Dedifferentiated amniotic fluid mesenchymal stem cell (primary cell): ENCODE data around the gene PPIE.
"Not testable (repeated sequence)": the region's sequence is repeated elsewhere in the genome, so short reads cannot be mapped to it uniquely, and the experiment has no call there.

Source experiments
- DNase-seq: peaks from one replicate; pipeline ENCODE4 v3.0.0-alpha.2; 2016; ENCODE audit errors: extremely low spot score

PPIE gene

DNA sequence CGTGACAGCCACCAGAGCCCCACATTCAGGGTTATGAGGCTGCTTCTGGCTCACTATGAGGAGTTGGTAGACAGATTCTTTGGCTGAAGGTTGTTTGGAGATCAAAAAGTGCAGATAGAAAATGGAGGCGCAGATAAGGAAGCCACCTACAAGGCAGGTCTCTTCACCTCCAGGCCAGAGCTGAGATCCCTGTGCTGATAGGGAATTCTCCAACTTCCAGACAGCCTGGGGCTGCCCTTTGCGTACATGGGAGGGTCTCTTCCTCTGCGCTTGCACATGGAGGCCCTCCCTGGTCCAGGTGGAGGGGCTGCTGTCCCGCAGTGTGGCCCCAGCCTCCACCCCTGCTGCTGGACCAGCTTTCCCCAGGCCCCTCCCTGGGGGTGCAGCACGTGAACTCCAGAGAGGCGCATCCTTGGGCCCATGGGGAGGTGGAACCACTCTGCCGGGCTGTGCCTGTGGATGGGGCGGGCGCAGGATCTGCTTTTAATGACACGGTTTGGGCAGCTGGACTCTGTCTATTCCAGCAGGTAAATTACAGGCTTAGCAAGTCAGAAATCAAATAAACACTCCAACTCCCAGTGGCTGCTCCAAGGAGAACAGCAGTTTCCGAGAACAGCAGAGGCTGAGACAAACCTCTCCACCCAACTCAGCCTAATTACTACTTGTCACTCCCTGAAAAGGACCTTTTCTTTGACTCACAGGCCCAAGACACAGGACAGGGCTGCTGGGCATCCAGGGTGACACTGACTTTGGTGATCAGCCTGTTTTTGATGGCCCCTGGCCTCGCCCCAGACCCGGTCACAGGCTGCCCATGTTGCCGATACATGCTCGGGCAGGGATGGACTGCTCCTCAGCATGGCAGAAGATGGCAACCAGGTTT, 20.1 kb downstream of the PPIE start:
- DNase-seq, result no peak

DNA sequence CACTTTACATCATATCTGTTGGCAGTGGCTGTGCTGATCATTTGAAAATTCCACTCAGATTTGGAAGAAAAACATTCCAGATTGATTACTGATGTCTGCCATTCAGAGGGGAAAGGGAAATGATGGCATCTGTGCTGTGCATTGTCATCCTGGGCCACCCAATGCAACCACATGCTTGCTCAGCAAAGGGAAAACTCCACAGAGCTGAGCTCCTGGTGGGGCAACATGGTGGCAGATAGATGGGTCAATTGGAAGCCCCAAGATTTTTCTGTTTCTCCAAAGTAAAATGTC, 20.7 kb downstream of the PPIE start:
- no peak for DNase-seq

DNA sequence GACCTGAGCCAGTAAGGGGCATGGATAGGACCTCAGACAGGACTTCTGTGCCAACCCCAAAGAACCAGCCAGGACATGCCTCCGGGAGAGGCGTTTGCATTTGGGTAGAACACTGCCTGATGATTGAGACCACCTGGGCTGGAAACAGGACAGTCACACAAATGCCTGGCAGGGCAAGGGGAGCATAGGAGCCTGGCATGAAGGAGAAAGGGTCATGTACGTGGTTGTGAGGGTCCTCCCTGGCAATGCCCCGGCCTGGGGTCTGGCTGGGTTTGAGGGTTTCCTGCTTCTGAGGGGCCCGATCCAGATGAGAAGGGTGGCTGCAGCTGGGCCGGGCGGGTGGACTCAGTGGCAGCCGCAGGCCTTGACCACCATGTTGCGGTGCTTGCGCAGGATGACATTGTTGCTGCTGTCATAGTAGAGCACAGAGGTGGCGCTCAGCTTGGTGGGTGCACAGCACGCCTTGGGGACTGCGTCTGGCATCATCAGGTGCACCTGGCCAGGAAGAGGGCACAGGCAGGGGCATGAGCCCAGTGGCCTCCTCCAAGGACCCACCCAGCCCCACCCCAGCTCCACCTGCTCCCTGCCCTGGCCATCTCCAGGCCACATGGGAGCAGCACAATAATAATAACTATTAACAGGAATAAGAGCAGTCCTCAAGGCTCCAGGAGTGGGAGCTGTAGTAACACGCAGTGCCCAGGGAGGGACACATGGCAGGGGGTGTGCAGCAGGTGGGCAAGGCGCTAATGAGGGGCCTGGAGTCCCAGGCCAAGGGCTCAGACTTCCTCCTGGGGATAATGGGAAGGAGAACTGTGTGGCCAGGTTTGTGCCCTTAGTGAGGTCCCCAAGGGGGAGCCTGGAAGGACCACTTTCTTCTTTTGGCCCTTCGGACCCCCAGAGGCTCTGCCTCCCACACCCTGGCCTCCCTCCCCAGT, 21.7 kb downstream of the PPIE start:
- no peak for DNase-seq

DNA sequence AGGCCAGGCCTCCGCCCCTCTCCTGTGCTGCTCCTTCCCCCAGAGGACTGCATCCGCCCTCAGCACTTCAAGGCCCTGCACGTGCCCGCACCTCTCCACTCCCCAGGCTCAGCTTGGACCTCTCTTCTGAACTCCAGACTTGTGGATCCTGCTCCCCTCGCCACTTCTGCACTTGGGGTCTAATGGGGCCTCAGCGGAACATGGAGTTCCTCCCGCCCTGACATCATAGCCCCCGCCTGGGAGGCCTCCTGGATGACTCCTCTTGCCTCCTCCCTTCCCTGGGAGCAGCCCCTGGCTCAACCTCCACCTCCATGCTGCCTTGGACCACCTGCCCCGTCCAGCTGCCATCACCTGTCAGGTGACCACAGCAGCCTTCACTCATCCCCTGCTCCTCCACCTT, 22.3 kb downstream of the PPIE start:
- no peak for DNase-seq

- DNase-seq, result no peak
Observed at GRCh38 chr1:39761557-39762260, 23.0 kb downstream of the PPIE start.

DNA sequence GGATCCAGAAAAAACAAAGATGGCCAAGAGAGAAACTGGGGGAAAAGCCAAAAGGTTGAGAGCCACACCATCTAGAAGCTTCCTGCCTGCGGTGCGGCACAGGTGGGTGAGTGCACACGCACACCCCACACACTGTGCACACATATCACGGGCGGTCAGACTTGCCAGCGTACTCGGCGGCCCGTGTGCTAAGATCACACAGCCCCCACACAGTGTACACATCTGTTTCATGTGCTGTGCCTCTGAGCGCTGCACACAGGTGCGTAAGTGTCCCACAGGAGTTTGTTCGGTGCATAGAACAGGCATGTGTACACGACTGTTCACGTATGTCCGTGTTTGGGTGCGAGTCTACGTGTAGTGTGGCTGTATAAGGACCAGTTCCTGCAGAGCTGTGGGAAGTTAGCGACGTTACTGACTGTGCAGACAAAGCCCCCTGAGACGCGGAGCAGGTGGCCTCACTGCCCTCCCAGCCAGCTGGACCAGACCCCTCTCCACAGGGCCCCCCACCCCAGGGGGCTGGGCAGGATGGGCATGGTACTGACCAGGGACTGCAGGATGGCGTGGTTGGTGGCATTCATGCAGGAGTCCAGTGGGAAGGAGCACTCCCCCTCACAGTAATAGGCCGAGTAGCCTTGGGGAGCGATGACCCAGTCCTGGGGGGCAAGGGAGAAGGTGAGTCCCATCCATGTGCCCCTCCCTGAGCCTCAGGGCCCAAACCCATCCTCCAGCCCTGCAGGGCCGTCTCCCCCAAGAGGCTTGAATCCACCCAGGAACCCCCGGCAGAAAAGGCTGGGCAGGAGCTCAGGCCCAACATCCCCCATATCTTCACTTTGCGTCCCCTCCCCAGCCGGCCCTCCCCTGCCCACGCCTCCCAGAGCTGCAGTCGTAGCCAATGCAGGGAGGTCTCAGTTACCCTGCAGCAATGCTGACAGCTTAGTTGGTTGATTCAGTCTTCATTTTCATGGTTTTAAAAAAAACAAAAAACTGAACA, 24.2 kb downstream of the PPIE start:
- no peak for DNase-seq

- not testable (repeated sequence) for DNase-seq
Observed at GRCh38 chr1:39763619-39764374, 25.1 kb downstream of the PPIE start.

GRCh38 chr1:39764512-39764911, 25.8 kb downstream of the PPIE start:
- not testable (repeated sequence) for DNase-seq

DNA sequence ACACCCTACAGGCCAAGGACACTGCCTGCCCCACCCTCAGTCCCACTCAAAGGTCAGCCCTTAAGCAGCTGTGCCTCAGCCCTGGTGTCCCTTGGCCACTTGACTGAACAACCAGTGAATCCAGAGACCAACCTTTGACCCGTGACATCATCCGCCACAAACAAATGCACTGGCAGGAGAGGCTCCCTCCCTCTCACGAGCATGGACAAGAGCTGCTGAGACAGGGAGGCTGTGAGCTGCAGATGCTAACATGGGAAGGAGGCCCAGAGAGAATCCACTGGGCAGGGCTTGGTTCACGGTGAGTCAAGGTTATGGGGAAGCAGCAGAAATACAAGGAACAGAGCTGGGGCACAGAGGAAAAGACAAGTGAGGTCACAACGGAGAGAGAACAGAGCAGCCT, 27.8 kb downstream of the PPIE start:
- not testable (repeated sequence) for DNase-seq

DNA sequence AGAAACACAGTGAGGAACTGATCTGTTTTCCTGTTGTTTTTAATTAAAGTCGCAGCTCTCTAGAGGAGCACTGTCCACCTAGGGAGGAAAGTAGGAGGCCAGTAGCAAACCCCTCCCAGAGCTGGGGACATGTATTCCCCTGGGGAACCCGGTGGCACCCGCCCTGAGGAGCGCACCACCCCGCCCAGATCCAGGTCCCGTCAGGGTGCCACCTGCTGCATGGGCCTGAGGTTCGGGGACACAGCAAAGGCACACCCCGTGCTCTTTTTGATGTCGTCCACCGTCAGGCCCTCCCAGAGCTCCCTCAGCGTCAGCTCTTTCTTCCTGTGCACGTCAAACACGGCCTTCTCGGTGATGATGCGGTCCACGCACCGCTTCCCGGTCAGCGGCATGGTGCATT, 30.8 kb downstream of the PPIE start:
- DNase-seq, result not testable (repeated sequence)

DNA sequence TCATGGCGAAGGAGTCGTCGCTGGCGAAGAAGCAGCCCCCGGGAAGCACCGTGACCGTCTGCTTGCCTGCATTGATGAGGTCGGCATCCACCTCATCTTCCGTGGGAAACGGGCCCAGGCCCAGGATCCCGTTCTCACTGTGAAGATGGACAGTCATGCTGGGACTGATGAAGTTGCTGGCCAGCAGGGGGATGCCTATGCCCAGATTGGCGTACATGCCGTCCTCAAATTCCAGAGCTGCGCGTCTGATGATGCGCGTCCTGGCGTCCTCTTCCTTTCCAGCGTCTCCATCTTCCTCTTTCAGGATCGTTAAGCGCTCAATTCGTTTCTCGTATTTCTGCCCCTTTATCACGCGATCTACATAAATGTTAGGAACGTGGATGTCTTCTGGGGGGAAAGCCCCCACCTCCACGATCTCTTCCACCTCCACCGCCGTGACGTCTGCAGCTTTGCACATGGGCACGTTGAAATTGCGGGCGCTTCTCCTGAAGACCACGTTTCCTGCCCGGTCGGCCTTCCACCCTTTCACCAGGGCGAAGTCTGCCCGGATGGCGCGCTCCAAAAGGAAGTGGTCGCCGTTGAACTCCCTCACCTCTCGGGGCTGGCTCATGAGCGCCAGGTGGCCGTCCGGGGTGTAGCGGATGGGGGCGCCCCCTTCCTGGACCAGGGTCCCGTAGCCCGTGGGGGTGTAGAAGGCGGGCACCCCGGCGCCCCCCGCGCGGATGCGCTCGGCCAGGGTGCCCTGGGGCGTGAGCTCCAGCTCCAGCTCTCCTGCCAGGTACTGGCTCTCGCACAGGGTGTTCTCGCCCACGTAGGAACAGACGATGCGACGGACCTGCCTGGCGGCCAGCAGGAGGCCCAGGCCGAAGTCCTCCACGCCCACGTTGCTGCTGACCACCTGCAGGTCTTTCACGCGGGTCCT, 31.7 kb downstream of the PPIE start:
- not testable (repeated sequence) for DNase-seq

DNA sequence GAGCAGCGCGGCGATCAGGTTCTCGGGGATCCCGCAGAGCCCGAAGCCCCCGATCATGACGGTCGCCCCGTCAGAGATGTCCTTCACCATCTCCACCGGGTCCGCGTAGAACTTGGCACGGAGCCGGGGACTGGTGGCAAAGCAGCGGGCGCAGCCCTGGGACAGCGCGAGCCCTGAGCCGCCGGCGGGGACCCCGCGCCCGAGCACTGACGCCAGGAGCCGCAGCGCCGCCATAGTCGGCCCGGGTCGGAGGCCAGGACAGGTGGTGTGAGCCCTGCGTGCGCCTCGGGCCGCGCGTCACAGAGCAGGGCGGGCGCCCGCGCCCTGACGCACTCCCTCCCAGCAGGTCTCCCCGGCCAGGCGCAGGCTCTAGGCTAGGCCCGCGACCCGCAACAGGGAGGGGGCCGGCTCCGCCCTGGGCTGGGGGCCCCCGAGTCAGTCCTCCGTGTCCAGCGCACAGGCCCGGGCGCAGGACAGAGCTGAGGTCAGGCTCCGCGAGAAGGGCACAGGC, 32.4 kb downstream of the PPIE start, which contains the start of gene OXCT2:
TSS of gene OXCT2 (minus strand) at position 327 of the 511 bp plus-strand sequence. CDS start at position 234, 93 bp downstream.
- not testable (repeated sequence) for DNase-seq

- DNase-seq, result not testable (repeated sequence)
Observed at GRCh38 chr1:39773369-39773979, 34.8 kb downstream of the PPIE start.

- DNase-seq, result not testable (repeated sequence)
Observed at GRCh38 chr1:39775141-39775540, 36.5 kb downstream of the PPIE start.

DNA sequence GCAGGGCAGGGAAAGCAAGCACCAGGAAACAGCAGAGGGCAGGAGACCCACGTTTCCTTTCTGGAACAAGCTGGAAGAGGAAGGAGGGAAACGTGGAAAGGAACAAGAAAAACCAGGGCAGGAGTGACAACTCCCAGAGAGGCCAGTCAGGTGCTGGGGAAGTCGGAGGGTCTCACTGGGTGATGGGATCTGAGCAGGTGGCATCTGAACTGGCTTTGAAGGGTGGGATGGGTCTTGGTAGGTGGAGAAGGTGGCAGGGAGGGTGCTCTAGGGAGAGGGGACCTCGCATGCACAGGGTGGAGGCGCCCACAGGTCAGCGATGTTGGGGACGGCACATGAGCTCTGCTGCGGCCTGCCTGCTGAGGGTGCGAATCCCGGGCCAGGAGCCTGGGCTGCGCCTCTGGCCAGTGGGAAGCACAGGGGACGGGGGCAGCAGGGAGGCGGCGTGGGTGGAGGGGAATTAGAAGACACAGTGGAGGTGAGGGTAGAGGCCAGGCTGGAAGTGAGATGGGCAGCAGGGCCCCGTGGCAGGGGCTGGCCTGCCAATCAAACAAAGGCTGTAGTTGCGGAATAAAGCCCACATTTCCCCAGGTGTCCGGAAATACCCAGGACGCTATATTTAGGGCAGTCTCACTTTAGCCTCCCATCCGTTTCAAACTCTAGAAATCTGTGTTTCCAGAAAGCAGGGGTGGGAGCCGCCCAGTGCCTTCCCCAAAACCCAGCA, 37.2 kb downstream of the PPIE start:
- not testable (repeated sequence) for DNase-seq

DNA sequence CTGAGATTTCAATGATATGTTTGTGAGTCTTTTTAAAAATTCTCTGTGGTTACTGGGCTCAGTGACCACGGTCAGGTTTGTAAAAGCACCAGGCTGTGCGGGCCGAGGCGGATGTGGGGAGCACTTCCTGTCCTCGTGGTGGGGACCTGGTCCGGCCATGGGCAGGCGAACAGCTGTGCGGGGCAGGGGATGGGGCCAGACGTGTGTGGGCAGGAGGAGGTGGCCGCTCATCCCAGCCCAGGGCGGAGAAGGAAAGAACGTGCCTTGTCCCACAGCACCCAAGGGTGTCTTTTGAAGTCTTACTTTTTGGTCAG, 37.7 kb downstream of the PPIE start:
- no peak for DNase-seq

- no peak for DNase-seq
Observed at GRCh38 chr1:39776886-39777285, 38.2 kb downstream of the PPIE start.

DNA sequence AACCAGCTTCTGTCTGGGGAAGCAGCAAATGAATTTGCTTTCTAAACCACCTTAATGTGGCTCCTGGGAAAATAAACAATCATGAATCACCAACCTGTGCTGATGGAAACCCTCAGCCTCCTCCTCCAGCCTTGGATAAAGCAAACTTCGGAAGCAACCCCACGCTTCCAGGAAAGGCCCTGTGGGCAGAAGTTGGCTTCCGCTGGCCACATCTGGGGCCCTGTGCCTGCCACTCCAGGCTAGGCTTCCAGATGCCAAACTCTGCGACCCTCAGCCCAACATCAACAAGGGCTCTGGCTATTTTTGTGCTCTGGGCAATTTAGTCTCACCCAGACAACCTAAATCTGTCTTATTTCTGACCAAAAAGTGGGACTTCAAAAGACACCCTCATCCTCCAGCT, 38.6 kb downstream of the PPIE start:
- no peak for DNase-seq
